ENCODE results near the gene NAT8L.

NAT8L gene

DNA sequence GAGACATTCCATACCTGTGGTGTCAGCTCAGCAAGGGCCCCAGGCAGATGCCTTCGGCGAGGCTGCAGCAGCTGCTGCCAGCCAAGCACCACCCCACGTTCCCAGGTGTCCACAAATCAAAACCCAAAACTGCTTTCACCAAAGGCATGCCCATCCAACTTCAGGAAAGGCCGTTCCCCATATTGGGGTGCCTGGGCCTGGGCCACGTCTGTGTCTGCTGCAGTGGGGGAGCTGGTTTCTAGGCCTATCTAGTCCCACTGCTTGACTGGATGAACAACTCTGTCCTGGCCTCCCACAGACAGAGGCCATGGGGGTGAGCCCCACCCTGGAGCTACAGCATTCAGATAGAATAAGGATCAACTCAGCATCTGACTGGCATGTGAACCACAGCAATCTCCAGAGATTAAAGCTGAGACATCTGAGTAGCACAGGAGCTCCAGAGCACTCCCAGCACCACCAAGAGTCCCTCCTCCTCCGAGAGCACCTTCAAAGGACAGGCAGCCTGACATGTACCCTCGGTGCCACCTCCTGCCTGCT is 37.0 kb downstream of the NAT8L start:
- DNase-seq, result no peak

DNA sequence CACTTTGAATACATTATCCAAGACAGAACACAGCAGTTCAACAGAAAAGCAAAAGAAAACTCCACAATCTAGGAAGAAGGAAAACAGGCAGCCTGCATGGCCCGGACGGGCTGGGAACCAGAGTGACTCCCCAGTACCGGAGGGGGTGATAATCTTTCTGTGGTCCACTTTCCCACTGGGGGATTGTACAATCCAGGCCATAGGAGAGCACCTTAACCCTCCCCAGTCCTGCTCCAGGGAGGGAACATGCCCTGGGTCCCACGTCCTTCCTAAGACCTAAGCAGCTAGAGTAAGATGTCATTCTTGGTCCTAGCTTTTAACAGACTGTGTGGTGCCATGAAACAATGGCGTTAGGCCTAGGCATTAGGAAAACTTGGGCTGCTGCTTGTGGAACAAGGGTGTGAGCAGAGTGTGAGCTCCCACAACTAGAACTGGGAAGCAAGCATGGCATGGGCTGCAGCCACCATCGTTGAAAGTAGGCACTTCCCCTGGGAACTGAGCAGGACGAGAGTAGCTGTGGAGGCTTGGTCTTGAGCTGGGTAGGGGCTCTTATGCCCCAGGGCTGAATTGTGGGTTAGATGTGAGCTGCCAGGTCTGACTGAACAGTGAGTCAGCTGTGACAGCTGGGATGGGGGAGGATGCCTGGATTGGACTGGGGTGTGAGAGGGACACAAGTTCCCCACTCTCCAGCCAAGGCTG is 42.4 kb downstream of the NAT8L start:
- DNase-seq, result no peak

DNA sequence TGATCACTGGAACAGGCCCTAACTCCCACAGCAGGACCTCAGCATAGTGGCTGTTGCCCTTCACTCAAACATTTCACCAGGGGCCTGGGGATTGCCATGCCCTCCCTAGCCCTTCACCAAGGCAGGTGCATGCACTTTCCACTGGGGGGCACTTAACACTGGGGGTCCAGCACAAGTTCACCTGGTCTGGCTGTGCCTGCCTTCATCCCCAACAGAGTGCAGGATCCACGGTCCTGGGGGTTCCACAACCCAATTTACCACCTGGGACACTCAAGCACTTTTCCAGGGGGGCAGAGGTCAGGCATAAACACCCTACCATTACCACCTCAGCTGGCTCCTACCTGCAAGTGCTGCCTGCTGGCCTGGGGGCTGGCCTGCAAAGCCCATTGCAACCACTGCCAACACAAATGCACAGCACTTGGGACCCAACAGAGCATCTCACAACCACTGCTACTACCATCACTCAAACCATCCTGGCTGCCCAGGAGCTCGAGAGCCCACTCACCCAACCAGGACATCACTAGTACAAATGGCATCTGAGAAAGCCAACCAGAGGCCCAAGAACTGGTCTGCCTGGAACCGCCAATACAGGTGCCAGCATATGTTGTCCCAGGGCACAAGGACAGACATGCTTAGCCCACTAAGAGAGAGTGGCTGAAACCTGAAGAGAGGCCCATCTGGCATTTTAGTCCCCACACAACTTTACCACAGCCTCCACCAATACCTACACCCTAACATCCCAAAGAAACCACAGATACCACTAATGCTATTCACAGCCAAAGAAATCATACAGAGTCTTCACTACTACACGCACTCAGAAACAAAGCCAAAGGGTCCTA is 43.1 kb downstream of the NAT8L start:
- DNase-seq, result no peak

DNA sequence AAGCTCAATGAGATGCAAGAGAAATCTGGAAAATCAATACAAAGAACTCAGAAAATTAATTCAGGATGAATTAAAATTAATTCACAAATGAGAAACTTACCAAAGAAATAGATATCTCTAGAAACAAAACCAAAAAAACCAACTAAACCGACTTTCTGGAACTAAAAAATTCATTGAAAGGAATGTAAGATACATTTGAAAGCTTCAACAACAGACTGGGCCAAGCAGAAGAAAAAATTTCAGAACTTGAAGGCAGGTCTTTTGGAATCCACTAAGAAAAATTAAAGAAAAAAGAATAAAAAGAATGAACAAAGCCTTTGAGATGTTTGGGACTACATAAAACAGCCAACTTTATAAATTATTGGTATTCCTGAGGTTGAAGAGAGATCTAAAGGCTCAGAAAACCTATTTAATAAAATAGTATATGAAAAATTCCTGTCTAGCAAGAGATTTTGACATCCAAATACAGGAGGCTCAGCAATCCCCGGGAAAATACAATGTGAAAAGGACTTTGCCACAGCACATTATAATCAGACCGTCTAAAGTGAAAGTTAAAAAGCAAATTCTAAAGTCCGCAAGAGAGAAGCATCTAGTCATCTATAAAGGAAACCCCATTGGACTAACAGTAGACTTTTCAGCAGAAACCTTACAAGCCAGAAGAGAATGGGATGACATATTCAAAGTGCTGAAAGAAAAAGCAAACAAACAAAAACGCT is 44.2 kb downstream of the NAT8L start:
- DNase-seq, result no peak

DNA sequence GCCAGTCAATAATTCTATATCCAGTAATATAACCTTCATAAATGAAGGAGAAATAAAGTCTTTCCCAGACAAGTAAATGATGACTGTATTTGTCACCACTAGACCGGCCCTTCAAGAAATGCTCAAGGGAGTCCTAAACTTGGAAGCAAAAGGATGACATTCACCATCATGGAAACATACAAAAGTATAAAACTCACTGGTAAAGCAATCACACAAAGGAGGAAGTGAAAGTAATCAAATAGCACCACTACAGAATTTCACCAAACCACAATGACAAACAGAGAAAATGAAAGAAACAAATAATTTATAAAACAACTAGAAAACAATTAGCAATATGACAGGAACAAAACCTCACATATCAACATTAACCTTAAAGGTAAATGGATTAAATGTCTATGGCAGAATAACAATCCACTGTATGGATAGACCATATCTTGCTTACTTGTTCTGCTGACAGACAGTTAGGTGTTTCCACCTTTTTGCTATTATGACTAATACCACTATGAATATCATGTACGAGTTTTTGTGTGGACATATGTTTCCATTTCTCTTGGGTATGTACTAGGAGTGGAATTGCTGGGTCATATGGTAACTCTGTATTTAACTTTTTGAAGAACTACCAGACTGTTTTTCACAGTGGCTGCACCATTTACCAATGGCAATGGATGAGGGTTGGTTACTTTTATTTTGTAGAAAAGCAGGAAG is 44.9 kb downstream of the NAT8L start:
- no peak for DNase-seq

DNA sequence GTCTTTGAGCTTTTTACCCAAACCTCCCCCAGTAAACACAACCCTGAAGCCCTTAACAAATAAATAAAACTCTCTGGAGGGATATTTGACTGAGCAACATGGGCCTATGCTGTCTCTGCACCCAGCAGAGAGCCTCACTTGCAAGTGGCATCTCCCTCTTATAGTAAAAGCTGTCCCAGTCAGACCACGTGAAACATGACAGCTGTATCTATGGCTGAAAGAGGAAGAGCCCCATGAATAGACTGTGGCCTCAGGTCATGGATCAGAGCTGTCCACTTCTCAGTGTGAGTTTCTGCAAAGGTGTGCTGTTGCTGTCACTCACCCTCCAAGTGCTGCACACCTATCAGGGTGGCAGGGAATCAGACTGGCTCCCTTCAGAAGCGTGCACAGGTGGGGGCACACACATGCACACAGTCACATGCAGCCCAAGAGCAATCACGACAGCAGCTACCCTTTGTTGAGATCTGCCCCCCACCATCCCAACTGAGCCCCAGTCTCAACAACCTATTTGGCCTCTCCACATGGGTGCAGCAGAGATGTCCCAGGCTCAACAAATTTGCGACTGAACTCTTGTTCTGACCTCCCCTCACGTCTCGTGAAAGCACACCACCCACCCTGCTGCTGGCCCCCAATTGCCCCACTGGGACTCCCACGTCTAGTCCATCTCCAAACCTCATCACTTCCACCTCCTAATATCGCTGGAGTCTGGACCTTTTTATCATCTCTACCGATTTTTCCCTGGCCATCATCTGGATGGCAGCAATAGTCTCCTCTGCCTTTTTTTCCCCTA is 45.6 kb downstream of the NAT8L start:
- DNase-seq, result no peak

DNA sequence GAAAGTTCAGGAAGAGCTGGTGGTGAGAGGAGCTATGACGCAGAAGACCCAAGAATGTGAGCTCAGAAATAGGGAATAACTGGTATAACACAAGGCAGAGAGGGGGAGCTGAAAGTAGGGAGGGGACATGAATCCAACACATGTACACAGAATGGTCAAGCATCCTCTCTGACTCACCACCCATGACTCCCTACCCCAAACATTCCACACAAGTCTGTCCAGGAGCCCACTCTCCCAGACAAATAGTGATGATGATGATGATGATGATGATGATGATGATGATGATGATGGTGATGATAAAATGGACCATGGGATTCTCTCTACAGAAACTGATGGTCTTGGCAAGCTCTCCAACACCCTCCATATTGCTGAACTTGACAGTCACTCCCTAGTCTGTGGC is 46.4 kb downstream of the NAT8L start:
- no peak for DNase-seq

DNA sequence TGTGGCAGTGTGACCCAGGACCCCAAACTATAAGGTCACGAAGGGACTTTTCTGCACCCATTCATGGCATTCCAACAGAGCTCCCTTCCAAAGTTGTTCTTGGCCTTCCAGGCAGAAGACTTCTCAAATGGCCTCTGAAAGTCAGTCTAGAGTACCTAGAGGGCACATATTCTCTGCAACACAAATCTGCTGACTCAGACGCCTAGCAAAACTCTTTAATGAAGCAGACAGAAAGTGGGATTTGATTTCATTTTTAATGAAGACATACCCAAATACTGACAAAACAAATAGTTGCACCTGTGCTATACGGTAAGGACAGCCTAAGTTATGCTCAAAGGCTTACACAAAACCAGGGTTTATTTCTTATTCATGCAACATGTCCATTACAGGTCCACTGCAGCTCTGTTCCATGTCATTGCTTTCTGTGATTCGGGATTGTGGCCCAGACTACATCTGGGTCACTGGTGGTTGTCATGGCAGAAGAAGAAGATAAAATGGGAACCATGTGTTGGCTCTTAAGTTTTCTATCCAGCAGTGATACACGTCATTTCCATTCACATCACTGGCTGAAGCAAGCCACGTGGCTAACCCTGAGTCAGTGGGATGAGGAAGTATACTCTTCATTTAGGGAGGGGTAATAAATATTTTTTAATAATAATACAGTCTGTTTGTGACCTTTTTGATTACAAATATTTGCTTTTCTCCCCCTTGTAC is 57.7 kb downstream of the NAT8L start:
- DNase-seq, result no peak

All from stimulated activated naive CD4-positive, alpha-beta T cell treated with Interleukin-2 at 50 U/mL for 16 hours (primary cell).